RWPE2 (cell line): ENCODE data around the gene SHC4.

Experiments
- ATAC-seq: fragments of 200-7000 bp; cut with Tn5 transposase; 3 replicates; pipeline ENCODE4 v1.9.1; 2021; ENCODE audit warnings: low read depth
- DNase-seq: peaks from one replicate; pipeline ENCODE4 v3.0.0-alpha.2; 2020; ENCODE audit warnings: low spot score
- H3K27ac ChIP-seq: fragments of 450-650 bp; 2 replicates; pipeline ENCODE4 v1.5.1; 2017; ENCODE audit warnings: mild to moderate bottlenecking; ENCODE audit not compliant: poor library complexity, severe bottlenecking
- H3K27me3 ChIP-seq: fragments of 250-450 bp; sonication (Bioruptor Pico); 2 replicates; pipeline ENCODE4 v1.5.1; 2021; ENCODE audit warnings: mild to moderate bottlenecking, moderate library complexity; ENCODE audit not compliant: insufficient read depth, poor library complexity, severe bottlenecking
- H3K36me3 ChIP-seq: fragments of 250-450 bp; sonication (Bioruptor Pico); 2 replicates; pipeline ENCODE4 v1.5.1; 2020; ENCODE audit warnings: low read depth, mild to moderate bottlenecking, moderate library complexity
- H3K4me1 ChIP-seq: fragments of 250-450 bp; sonication (Bioruptor Pico); 2 replicates; pipeline ENCODE4 v1.5.1; 2021; ENCODE audit warnings: mild to moderate bottlenecking, moderate library complexity; ENCODE audit not compliant: insufficient read depth, poor library complexity, severe bottlenecking
- H3K4me3 ChIP-seq: fragments of 250-450 bp; sonication (Bioruptor Pico); 2 replicates; pipeline ENCODE4 v1.5.1; 2021; ENCODE audit warnings: mild to moderate bottlenecking, moderate library complexity; ENCODE audit not compliant: severe bottlenecking
- H3K9me3 ChIP-seq: fragments of 250-450 bp; sonication (Bioruptor Pico); 2 replicates; pipeline ENCODE4 v1.5.1; 2021; ENCODE audit warnings: mild to moderate bottlenecking, moderate library complexity; ENCODE audit not compliant: severe bottlenecking
- TF ChIP-seq, protein P1 (sequence below): fragments of 450-650 bp; IDR thresholded peaks from one replicate; pipeline ENCODE4 v1.5.1; 2017; ENCODE audit warnings: mild to moderate bottlenecking, moderate library complexity; ENCODE audit not compliant: poor library complexity, severe bottlenecking

SHC4 gene

DNA sequence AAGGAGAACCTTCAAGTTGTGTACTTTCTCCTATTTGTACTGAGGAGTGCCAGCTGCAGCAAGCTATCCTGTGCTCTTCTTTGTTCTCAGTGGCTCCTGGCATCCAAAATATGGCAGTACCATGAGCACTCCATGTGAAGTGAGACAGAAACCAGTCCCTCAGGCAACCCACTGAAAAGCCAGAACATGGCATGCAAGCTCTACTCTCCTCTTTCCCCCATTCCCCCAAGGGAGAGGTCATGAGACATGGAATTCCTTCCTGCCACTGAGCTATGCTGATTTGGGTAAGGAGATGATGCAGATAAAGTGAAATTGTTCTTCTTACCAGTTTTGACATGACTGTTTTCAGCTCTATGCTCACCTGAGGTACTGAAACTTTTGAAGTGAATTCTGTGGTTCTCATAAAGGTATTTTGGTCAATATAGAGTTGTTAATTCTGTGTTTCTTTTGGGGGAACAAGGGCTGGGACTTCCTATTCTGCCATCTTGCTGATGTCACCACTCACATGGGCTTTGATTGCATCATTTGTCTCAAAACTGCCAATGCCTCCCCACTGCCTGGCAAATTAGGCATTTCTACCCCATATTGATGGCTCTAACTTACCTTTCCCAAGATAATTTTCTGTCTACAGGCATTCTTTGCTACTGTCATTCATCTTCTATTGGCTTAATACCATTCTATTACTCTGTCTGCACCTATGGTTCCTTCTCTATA lies 130.0 kb downstream of the SHC4 start:
- no peak overlapping the region for H3K27ac ChIP-seq
- no peak overlapping the region for H3K4me3 ChIP-seq
- H3K27me3 ChIP-seq: no peaks in the 10 kb centered on the region
- ATAC-seq (no peak), DNase-seq (no peak)
- TF ChIP-seq, protein P1, sequence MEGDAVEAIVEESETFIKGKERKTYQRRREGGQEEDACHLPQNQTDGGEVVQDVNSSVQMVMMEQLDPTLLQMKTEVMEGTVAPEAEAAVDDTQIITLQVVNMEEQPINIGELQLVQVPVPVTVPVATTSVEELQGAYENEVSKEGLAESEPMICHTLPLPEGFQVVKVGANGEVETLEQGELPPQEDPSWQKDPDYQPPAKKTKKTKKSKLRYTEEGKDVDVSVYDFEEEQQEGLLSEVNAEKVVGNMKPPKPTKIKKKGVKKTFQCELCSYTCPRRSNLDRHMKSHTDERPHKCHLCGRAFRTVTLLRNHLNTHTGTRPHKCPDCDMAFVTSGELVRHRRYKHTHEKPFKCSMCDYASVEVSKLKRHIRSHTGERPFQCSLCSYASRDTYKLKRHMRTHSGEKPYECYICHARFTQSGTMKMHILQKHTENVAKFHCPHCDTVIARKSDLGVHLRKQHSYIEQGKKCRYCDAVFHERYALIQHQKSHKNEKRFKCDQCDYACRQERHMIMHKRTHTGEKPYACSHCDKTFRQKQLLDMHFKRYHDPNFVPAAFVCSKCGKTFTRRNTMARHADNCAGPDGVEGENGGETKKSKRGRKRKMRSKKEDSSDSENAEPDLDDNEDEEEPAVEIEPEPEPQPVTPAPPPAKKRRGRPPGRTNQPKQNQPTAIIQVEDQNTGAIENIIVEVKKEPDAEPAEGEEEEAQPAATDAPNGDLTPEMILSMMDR: no peak
- H3K9me3 ChIP-seq: no peaks in the 10 kb centered on the region
- H3K36me3 ChIP-seq: no peaks in the 10 kb centered on the region
- no peaks in the 10 kb centered on the region for H3K4me1 ChIP-seq

DNA sequence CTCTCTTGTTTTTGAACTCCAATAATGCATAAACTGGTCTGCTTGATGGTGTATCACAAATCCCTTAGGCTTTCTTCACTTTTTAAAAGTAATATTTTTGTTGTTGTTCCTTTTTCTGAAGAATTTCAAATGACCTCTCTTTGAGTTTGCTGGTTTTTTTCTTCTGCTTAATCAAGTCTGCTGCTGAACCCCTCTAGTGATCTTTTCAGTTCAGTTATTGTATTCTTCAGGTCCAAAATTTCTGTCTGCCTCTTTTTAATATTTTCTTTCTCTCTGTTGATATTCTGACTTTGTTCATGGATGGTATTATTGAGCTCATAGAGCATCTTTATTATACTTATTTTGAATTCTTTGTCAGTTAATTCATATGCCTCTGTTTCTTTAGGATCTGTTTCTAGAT lies 131.1 kb downstream of the SHC4 start:
- Histone ChIP-seq H3K4me3 (no peak overlapping the region), H3K4me1 (no peaks in the 10 kb centered on the region), H3K27ac (no peak overlapping the region), H3K27me3 (no peaks in the 10 kb centered on the region), H3K36me3 (no peaks in the 10 kb centered on the region), H3K9me3 (no peaks in the 10 kb centered on the region)
- no peak for ATAC-seq
- TF ChIP-seq, protein P1: no peak
- DNase-seq: no peak

DNA sequence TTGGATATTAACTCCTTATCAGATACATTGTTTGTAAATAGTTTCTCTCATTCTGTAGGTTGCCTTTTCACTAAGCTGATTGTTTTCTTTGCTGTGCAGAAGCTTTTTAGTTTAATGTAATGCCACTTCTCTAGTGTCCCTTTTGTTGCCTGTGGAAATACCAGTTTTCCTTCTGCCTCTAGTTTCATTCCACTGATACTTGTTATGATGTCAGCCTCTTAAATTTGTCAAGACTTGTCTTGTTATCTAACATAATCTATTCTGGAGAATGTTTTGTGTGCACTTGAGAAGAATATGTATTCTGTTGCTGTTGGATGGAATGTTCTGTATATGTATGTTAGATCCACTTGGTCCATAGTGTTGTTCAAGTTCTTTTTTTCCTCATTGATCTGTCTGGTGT lies 134.8 kb downstream of the SHC4 start:
- ATAC-seq (no peak), DNase-seq (no peak)
- Histone ChIP-seq H3K9me3 (no peaks in the 10 kb centered on the region), H3K36me3 (no peaks in the 10 kb centered on the region), H3K27me3 (no peaks in the 10 kb centered on the region), H3K4me3 (no peak overlapping the region), H3K27ac (no peak overlapping the region), H3K4me1 (no peaks in the 10 kb centered on the region)
- TF ChIP-seq, protein P1: no peak

DNA sequence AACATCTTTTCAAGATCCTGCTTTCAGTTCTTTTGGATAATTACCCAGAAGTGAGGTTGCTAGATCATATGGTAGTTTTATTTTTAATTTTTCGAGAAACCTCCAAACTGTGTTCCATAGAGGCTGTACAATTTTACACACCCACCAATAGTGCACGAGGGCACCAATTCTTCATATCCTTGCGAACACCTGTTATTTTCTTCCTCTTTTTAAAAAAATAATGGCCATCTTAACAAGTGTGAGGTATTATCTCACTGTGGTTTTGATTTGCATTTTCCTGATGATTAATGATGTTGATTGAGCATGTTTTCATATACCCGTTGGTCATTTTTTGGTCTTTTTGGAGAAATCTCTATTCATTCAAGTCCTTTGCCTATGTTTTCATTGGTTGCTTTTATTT lies 135.2 kb downstream of the SHC4 start:
- Histone ChIP-seq H3K36me3 (no peaks in the 10 kb centered on the region), H3K4me3 (no peak overlapping the region), H3K4me1 (no peaks in the 10 kb centered on the region), H3K27me3 (no peaks in the 10 kb centered on the region), H3K9me3 (no peaks in the 10 kb centered on the region), H3K27ac (no peak overlapping the region)
- no peak for DNase-seq
- TF ChIP-seq, protein P1: no peak
- no peak for ATAC-seq

DNA sequence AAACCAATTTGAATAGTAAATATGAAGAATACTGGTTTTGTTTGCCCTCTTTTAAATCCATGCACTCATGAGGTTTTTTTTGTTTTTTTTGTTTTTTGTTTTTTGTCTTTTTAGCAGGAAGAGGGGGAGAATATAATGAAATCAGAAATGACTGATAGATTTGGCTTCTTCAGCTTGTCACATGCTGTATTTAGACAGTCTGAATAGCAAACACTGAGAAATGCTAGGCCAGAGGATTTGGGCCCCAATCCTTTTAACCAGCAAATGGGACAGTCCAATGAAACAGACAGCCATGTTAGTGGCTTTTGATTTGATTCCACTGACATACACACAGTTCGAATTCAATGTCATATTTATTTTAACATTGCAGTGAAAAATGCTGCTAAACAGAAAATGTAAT lies 138.6 kb downstream of the SHC4 start:
- Histone ChIP-seq H3K27ac (no peak overlapping the region), H3K36me3 (no peaks in the 10 kb centered on the region), H3K9me3 (no peaks in the 10 kb centered on the region), H3K4me1 (no peaks in the 10 kb centered on the region), H3K27me3 (no peaks in the 10 kb centered on the region), H3K4me3 (no peak overlapping the region)
- DNase-seq (no peak), ATAC-seq (no peak)
- TF ChIP-seq, protein P1: no peak
